Ovary (tissue), 9 donors: ENCODE data around the gene WASF2. TPM values are rescaled to one million over a fixed set of nuclear protein-coding genes. Genes with fewer than 3 reads are reported as not detected.

Experiments used
- DNase-seq, 5 donors: peaks; one replicate each; pipeline ENCODE4 v3.0.0-alpha.2; 2019 to 2020
- H3K27ac ChIP-seq, 2 donors: fragments of 200-600 bp; one replicate each; pipeline versions ENCODE4 v1.5.1 to v1.8.0; 2019 to 2022
- H3K27me3 ChIP-seq: fragments of 200-600 bp; one replicate; pipeline ENCODE4 v1.8.0; 2022
- H3K36me3 ChIP-seq: fragments of 200-600 bp; sonication (generic); one replicate; pipeline ENCODE4 v1.5.1; 2019
- H3K4me1 ChIP-seq: one replicate; pipeline ENCODE4 v1.8.1; 2013; ENCODE audit warnings: mild to moderate bottlenecking, moderate library complexity; ENCODE audit not compliant: insufficient read depth
- H3K4me3 ChIP-seq: fragments of 200-600 bp; sonication (generic); one replicate; pipeline ENCODE4 v1.5.1; 2017
- H3K9me3 ChIP-seq, 2 donors: fragments of 200-600 bp in 1 of 2; sonication (generic) in 1 of 2; one replicate each; pipeline versions ENCODE4 v1.5.1 to v1.8.1; 2013 to 2019; ENCODE audit warnings: mild to moderate bottlenecking in 1 of 2, moderate library complexity in 1 of 2
- EP300 ChIP-seq: sonication (generic); formaldehyde crosslinking; IDR thresholded peaks from one replicate; pipeline ENCODE4 v1.6.1; 2017; ENCODE audit warnings: antibody characterized with exemption
- POLR2A ChIP-seq: fragments of 450-650 bp; IDR thresholded peaks from one replicate; pipeline ENCODE4 v1.6.1; 2017; ENCODE audit warnings: antibody characterized with exemption, mild to moderate bottlenecking, moderate library complexity
- WGBS, 3 donors: extraction: QIAGEN DNeasy Blood & Tissue Kit in 1 of 3; methylation state at CpG; one replicate each; pipeline versions ENCODE4 v1.1.5 to v1.1.7; 2013 to 2017; 5-methylcytosine and 5-hydroxymethylcytosine counted together
- intact Hi-C, 4 donors: fragments of 100-400 bp; cut with DNase I; formaldehyde crosslinking; loops; one replicate each; pipeline versions ENCODE4 v1.11.0 to v1.15.1; 2022 to 2023
- polyA plus RNA-seq, 2 donors: library from polyadenylated mRNA; stranded (reverse); fragments of 200-250 nt in 1 of 2; fragments of 350-450 nt in 1 of 2; fragmentation: Illumina TruSeq in 1 of 2; extraction: RNeasy Lipid Tissue Mini Kit (QIAGEN cat#74804) in 1 of 2; gene quantifications; one replicate each; pipeline ENCODE4 v1.2.3, GENCODE V29; 2013 to 2014
- total RNA-seq, 7 donors: library from RNA; depleted of rRNA in 2 of 7; stranded (reverse); fragments of >200 nt in 2 of 7; fragmentation: NEBNext Ultra II Directional in 3 of 7; extraction: Animal tissue kit (Norgen Biotek cat#: 25700) in 3 of 7; gene quantifications; one replicate each; pipeline versions ENCODE4 v1.1.0 to v1.2.4, GENCODE V29; 2016 to 2023
- TF ChIP-seq, protein P1 (sequence below), 3 donors: fragments of 450-650 bp in 2 of 3; fragments of 200-600 bp in 1 of 3; IDR thresholded peaks; one replicate each; pipeline versions ENCODE4 v1.5.1 to v1.8.0; 2016 to 2022; ENCODE audit warnings: antibody characterized with exemption in 3 of 3, mild to moderate bottlenecking in 1 of 3
- donor health status: DM: no; HTN: no; CAD: no; lungs with moderate emphysema.
- donor health status: DM: no; HTN: no; CAD: no.
- donor health status: Bipolar disorder and iron deficiency.
- donor health status: DM: yes; HTN: yes; CAD: no.
- donor health status: DM: no; HTN: no; CAD: no.
- donor health status: DM: yes; HTN: yes; CAD: no.

WASF2 gene
- total and polyA plus RNA-seq, 9 donors = 28.0 to 233 (median 153) TPM

- H3K4me1 ChIP-seq = peaks cover 7% of the 10 kb centered on the region
These were observed 128.4 kb downstream of the WASF2 start for GRCh38 chr1:27361553-27361952.

DNA sequence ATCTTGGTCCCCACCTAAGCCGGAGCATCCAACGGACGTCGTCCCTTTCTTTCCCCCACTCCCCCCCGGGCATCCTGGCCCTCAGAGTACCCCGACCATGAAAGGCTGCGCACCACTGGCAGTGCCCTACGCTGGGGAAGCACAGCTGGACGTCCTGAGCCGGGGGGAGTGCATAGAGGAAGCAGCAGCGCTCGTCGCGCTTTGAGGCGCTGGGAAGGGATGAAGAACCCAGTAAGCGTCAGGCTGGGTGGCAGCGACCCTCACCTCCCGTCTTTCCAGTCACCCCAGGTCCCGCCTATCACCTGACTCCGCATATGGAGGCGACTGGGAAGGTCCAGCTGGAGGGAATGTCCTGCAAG lies 128.9 kb downstream of the WASF2 start:
- TF ChIP-seq, protein P1, sequence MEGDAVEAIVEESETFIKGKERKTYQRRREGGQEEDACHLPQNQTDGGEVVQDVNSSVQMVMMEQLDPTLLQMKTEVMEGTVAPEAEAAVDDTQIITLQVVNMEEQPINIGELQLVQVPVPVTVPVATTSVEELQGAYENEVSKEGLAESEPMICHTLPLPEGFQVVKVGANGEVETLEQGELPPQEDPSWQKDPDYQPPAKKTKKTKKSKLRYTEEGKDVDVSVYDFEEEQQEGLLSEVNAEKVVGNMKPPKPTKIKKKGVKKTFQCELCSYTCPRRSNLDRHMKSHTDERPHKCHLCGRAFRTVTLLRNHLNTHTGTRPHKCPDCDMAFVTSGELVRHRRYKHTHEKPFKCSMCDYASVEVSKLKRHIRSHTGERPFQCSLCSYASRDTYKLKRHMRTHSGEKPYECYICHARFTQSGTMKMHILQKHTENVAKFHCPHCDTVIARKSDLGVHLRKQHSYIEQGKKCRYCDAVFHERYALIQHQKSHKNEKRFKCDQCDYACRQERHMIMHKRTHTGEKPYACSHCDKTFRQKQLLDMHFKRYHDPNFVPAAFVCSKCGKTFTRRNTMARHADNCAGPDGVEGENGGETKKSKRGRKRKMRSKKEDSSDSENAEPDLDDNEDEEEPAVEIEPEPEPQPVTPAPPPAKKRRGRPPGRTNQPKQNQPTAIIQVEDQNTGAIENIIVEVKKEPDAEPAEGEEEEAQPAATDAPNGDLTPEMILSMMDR (IDR thresholded peaks at IDR 0.05) = no peak
- TF ChIP-seq POLR2A = no peak
- no peak for TF ChIP-seq EP300
- no peak for DNase-seq
- 86 to 93% (median 87%) methylated on average over 20 to 21 of the region's 21 CpGs for WGBS, 3 donors
- peaks cover 7% of the 10 kb centered on the region for H3K4me1 ChIP-seq
- no peaks in the 10 kb centered on the region for H3K9me3 ChIP-seq
- intact Hi-C loops = no loop called here
- H3K27ac ChIP-seq = no peak overlapping the region
- no peaks in the 10 kb centered on the region for H3K27me3 ChIP-seq
- H3K36me3 ChIP-seq = no peaks in the 10 kb centered on the region
- no peak overlapping the region for H3K4me3 ChIP-seq

More at GRCh38 chr1:27361553-27361952, 128.4 kb downstream of the WASF2 start:
- DNase-seq = no peak
- TF ChIP-seq POLR2A = no peak
- TF ChIP-seq, protein P1 (IDR thresholded peaks at IDR 0.05) = no peak
- TF ChIP-seq EP300 = no peak
- no peaks in the 10 kb centered on the region for H3K9me3 ChIP-seq
- H3K4me3 ChIP-seq = no peak overlapping the region
- WGBS, 3 donors = 86 to 93% (median 93%) methylated on average over 8 of the region's 8 CpGs
- no peak overlapping the region for H3K27ac ChIP-seq
- intact Hi-C loops = no loop called here
- H3K36me3 ChIP-seq = no peaks in the 10 kb centered on the region
- H3K27me3 ChIP-seq = no peaks in the 10 kb centered on the region

DNA sequence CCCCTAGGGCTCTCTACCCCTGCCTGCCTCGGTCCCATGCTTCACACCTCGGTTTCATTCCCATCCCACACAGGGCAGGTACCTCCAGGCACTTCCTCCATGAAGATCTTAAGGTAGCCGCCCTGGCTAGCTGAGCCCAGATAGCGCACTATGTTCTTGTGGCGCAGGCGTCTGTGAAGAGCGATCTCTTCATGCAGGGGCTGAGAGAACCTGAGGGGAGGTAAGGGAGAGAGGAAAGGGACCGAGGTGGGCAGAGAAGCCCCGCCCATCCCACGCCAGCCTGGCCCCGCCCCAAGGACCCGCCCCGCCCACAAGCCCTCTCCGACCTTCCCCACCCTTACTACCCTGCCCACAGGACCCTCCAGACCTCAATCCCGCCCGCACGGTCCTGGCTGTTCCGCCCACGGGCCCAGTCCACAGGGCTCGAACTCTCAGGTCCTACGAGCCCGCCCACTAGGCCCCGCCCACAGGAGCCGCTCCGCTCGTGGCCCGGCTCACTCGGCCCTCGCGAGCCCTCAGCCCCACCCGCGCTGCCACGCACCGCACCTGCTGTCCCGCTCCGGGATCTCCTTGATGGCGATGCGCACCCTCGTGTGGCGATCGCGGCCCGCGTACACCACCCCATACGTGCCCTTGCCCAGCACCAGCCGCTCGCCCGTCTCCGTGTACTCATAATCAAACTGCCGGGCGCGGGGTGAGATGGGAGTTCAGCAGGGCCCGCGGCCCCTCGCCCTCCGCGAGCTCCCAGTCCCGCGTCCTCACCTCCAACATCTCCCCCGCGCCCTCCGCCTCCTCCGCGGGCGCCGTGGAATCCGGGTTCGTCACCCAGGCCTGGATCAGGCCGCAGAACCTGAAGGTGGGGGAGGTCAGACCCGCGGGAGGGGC lies 129.6 kb downstream of the WASF2 start:
- 36 to 62% (median 50%) methylated on average over 71 of the region's 71 CpGs for WGBS, 3 donors
- no peak for DNase-seq
- intact Hi-C loops = no loop called here
- Histone ChIP-seq H3K36me3 (no peaks in the 10 kb centered on the region), H3K4me1 (peaks cover 7% of the 10 kb centered on the region), H3K9me3 (no peaks in the 10 kb centered on the region), H3K27me3 (no peaks in the 10 kb centered on the region), H3K4me3 (no peak overlapping the region), H3K27ac (no peak overlapping the region)
- TF ChIP-seq EP300 (no peak), POLR2A (no peak)
- TF ChIP-seq, protein P1 (IDR thresholded peaks at IDR 0.05) = no peak

GRCh38 chr1:27359822-27360158 lies 130.2 kb downstream of the WASF2 start:
- no peak for DNase-seq
- Histone ChIP-seq H3K9me3 (no peaks in the 10 kb centered on the region), H3K4me1 (peaks cover 3% of the 10 kb centered on the region), H3K36me3 (no peaks in the 10 kb centered on the region), H3K27me3 (no peaks in the 10 kb centered on the region), H3K4me3 (no peak overlapping the region), H3K27ac (no peak overlapping the region)
- 73 to 89% (median 84%) methylated on average over 9 of the region's 9 CpGs for WGBS, 3 donors
- intact Hi-C loops = loop anchor here (2.0 to 10.0 kb wide), 5 partner anchors 31 to 55 kb away; partner anchors contain the start of genes GPR3 (in 2 of the 4) and TMEM222 (in 1 of the 4)
- TF ChIP-seq EP300 (no peak), POLR2A (no peak)
- TF ChIP-seq, protein P1 (IDR thresholded peaks at IDR 0.05) = no peak
